Naive thymus-derived CD4-positive, alpha-beta T cell (primary cell): ENCODE data around the gene ZC3H18. TPM values are rescaled to one million over a fixed set of nuclear protein-coding genes. Genes with fewer than 3 reads are reported as not detected.

ENCODE experiments used
- ATAC-seq: fragments of 150-1000 bp; cut with Tn5 transposase; 2 replicates; pipeline ENCODE4 v1.10.0; 2021; ENCODE audit warnings: mild to moderate bottlenecking, moderate library complexity
- CTCF ChIA-PET: fragments of 350-600 bp; sonication (Branson Sonifier 250); formaldehyde crosslinking; loops from one replicate; lab custom pipeline; 2021; ENCODE audit warnings: antibody characterized with exemption; lab: Charles Lee
- POLR2A ChIA-PET: fragments of 350-600 bp; sonication (Branson Sonifier 250); formaldehyde crosslinking; loops from one replicate; lab custom pipeline; 2021; ENCODE audit warnings: antibody characterized with exemption, inconsistent platforms; lab: Charles Lee
- DNase-seq, 9 donors: peaks; one replicate each; pipeline versions ENCODE4 v3.0.0 to v3.0.0-alpha.2; 2020 to 2022; ENCODE audit warnings: mixed read lengths in 1 of 9
- H3K27ac ChIP-seq: one replicate; pipeline ENCODE4 v1.7.0; 2013; ENCODE audit warnings: mild to moderate bottlenecking, low read depth, low read length, moderate library complexity
- H3K27me3 ChIP-seq, 2 donors: one replicate each; pipeline ENCODE4 v1.7.0; 2013; ENCODE audit warnings: low read length in 2 of 2, mild to moderate bottlenecking in 2 of 2, moderate library complexity in 2 of 2; ENCODE audit not compliant: control insufficient read depth in 2 of 2, insufficient read depth in 2 of 2
- H3K36me3 ChIP-seq, 3 experiments: 1 replicate in 2 of 3; 2 replicates in 1 of 3; pipeline ENCODE4 v1.7.0; 2013; ENCODE audit warnings: low read length in 3 of 3, mild to moderate bottlenecking in 3 of 3, moderate library complexity in 1 of 3; ENCODE audit not compliant: insufficient read depth in 3 of 3, control insufficient read depth in 2 of 3
- H3K4me1 ChIP-seq, 2 donors: one replicate each; pipeline ENCODE4 v1.7.0; 2013; ENCODE audit warnings: low read length in 2 of 2, mild to moderate bottlenecking in 2 of 2, moderate library complexity in 1 of 2; ENCODE audit not compliant: control insufficient read depth in 2 of 2, insufficient read depth in 2 of 2
- H3K4me3 ChIP-seq: 2 replicates; pipeline ENCODE4 v1.7.0; 2013; ENCODE audit warnings: mild to moderate bottlenecking, low read length
- H3K9me3 ChIP-seq, 3 experiments: 1 replicate in 2 of 3; 2 replicates in 1 of 3; pipeline ENCODE4 v1.7.0; 2013; ENCODE audit warnings: low read length in 3 of 3; ENCODE audit not compliant: control insufficient read depth in 2 of 3
- H3K27ac Mint-ChIP-seq, 9 donors: one replicate each; pipeline ENCODE4 v1.8.0; 2020 to 2022; ENCODE audit warnings: mixed read lengths in 9 of 9, mild to moderate bottlenecking in 8 of 9, moderate library complexity in 5 of 9, inconsistent platforms in 2 of 9
- H3K27me3 Mint-ChIP-seq, 5 donors: one replicate each; pipeline ENCODE4 v1.8.0; 2021 to 2022; ENCODE audit warnings: mixed read lengths in 5 of 5, mild to moderate bottlenecking in 1 of 5
- H3K36me3 Mint-ChIP-seq, 5 donors: one replicate each; pipeline ENCODE4 v1.8.0; 2020 to 2022; ENCODE audit warnings: mixed read lengths in 5 of 5, mild to moderate bottlenecking in 3 of 5, inconsistent platforms in 1 of 5
- H3K4me1 Mint-ChIP-seq, 7 donors: one replicate each; pipeline ENCODE4 v1.8.0; 2020 to 2022; ENCODE audit warnings: mixed read lengths in 7 of 7, mild to moderate bottlenecking in 3 of 7, inconsistent platforms in 1 of 7
- H3K4me3 Mint-ChIP-seq, 10 donors: one replicate each; pipeline ENCODE4 v1.8.0; 2020 to 2022; ENCODE audit warnings: mild to moderate bottlenecking in 10 of 10, mixed read lengths in 10 of 10, moderate library complexity in 6 of 10, inconsistent platforms in 2 of 10
- H3K9me3 Mint-ChIP-seq, 11 donors: one replicate each; pipeline ENCODE4 v1.8.0; 2020 to 2022; ENCODE audit warnings: mixed read lengths in 11 of 11, mild to moderate bottlenecking in 4 of 11, inconsistent platforms in 1 of 11, moderate library complexity in 1 of 11
- intact Hi-C, 2 donors: fragments of 100-400 bp; cut with micrococcal nuclease; formaldehyde crosslinking; loops; one replicate each; pipeline ENCODE4 v1.15.1; 2023
- polyA plus RNA-seq, 2 donors: library from polyadenylated mRNA; unstranded; fragments of 300-500 nt; fragmentation: Illumina TruSeq; gene quantifications; one replicate each; pipeline ENCODE4 v1.2.3, GENCODE V29; 2021
- total RNA-seq, 6 experiments: library from RNA in 5 of 6; stranded (reverse) in 5 of 6; gene quantifications; 1 replicate in 5 of 6; 2 replicates in 1 of 6; pipeline ENCODE4 v1.2.3 and lab custom pipeline; 2021 to 2026

ZC3H18 gene
- total and polyA plus RNA-seq, 7 experiments from 2014 or later = 11.0 to 97.8 (median 78.2) TPM

- H3K27ac ChIP-seq = no peak overlapping the region
- ATAC-seq (no peak), DNase-seq (no peak)
- H3K36me3 ChIP-seq = no peaks in the 10 kb centered on the region
- ChIA-PET POLR2A (no interaction called here), CTCF (no interaction called here)
- Mint-ChIP-seq H3K27ac (peak overlapping the region in 1 of 9 donors; percentile 21), H3K27me3 (no peaks in the 10 kb centered on the region), H3K9me3 (peaks cover 0 to 2% (median 0%) of the 10 kb centered on the region in 11 donors), H3K4me3 (peak overlapping the region in 2 of 10 donors; percentile 25 to 54), H3K4me1 (peaks cover 9 to 16% (median 13%) of the 10 kb centered on the region in 7 donors), H3K36me3 (peaks cover 0 to 2% (median 0%) of the 10 kb centered on the region in 5 donors)
- no peaks in the 10 kb centered on the region for H3K9me3 ChIP-seq
- intact Hi-C loops = loop anchor here (10.0 kb wide), 1 partner anchor 577 kb away; the partner anchor contains the start of gene BANP (in 2 of the 2)
- H3K4me1 ChIP-seq = peaks cover 0 to 9% of the 10 kb centered on the region in 2 donors
- H3K4me3 ChIP-seq = no peak overlapping the region
- H3K27me3 ChIP-seq = no peaks in the 10 kb centered on the region
Observed at GRCh38 chr16:88531931-88532433, 38.2 kb upstream of the ZC3H18 start.

DNA sequence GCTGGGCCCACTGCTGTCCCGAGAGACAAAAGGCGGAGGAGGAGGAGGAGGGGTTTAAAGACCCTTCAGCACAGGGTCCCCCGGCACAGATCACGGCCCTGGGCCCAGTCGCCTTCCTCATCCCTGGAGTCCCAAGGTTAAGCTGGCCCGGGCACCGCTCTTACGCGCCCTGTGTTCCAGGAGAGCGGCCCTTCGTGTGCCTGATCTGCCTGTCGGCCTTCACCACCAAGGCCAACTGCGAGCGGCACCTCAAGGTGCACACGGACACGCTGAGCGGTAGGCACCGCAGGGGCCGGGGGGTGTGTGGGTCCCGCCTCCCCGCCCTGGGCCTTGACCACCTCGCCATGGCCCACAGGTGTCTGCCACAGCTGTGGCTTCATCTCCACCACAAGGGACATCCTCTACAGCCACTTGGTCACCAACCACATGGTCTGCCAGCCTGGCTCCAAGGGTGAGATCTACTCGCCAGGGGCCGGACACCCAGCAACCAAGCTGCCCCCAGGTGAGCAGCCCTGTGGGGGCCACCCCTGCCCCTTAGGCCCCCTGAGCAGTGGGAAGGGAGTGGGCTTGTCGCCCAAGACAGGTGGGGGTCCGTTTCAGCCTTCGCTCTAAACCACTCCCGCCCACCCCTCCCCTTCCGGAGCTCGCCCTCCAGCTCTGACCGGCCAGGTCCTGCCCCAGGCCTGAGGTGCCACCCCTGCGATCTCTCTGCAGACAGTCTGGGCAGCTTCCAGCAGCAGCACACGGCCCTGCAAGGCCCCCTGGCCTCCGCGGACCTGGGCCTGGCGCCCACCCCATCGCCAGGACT is 37.6 kb upstream of the ZC3H18 start:
- ATAC-seq (no peak), DNase-seq (no peak)
- no peak overlapping the region for H3K4me3 ChIP-seq
- no peak overlapping the region for H3K27ac ChIP-seq
- POLR2A ChIA-PET = no interaction called here
- CTCF ChIA-PET = no interaction called here
- H3K36me3 ChIP-seq = no peaks in the 10 kb centered on the region
- Mint-ChIP-seq H3K36me3 (peaks cover 0 to 2% (median 0%) of the 10 kb centered on the region in 5 donors), H3K4me3 (peak overlapping the region in 2 of 10 donors; percentile 25 to 54), H3K9me3 (peaks cover 0 to 2% (median 0%) of the 10 kb centered on the region in 11 donors), H3K27me3 (no peaks in the 10 kb centered on the region), H3K27ac (no peak overlapping the region), H3K4me1 (peaks cover 9 to 16% (median 13%) of the 10 kb centered on the region in 7 donors)
- no peaks in the 10 kb centered on the region for H3K27me3 ChIP-seq
- H3K4me1 ChIP-seq = peaks cover 0 to 9% of the 10 kb centered on the region in 2 donors
- H3K9me3 ChIP-seq = no peaks in the 10 kb centered on the region
- intact Hi-C loops = loop anchor here (10.0 kb wide), 1 partner anchor 578 kb away; the partner anchor contains the start of gene BANP (in 2 of the 2)

- intact Hi-C loops = loop anchor here (10.0 kb wide), 1 partner anchor 579 kb away; the partner anchor contains the start of gene BANP (in 2 of the 2)
- ATAC-seq (no peak), DNase-seq (no peak)
- Mint-ChIP-seq H3K9me3 (peaks cover 0 to 2% (median 0%) of the 10 kb centered on the region in 11 donors), H3K27me3 (peaks cover 0 to 3% (median 0%) of the 10 kb centered on the region in 5 donors), H3K36me3 (peaks cover 0 to 2% (median 0%) of the 10 kb centered on the region in 5 donors), H3K27ac (no peak overlapping the region), H3K4me3 (no peak overlapping the region), H3K4me1 (peaks cover 9 to 16% (median 13%) of the 10 kb centered on the region in 7 donors)
- Histone ChIP-seq H3K36me3 (no peaks in the 10 kb centered on the region), H3K27ac (no peak overlapping the region), H3K4me1 (peaks cover 0 to 9% of the 10 kb centered on the region in 2 donors), H3K9me3 (no peaks in the 10 kb centered on the region), H3K4me3 (no peak overlapping the region), H3K27me3 (no peaks in the 10 kb centered on the region)
- POLR2A ChIA-PET = no interaction called here
- CTCF ChIA-PET = no interaction called here
Observed at GRCh38 chr16:88533381-88533917, 36.8 kb upstream of the ZC3H18 start.

DNA sequence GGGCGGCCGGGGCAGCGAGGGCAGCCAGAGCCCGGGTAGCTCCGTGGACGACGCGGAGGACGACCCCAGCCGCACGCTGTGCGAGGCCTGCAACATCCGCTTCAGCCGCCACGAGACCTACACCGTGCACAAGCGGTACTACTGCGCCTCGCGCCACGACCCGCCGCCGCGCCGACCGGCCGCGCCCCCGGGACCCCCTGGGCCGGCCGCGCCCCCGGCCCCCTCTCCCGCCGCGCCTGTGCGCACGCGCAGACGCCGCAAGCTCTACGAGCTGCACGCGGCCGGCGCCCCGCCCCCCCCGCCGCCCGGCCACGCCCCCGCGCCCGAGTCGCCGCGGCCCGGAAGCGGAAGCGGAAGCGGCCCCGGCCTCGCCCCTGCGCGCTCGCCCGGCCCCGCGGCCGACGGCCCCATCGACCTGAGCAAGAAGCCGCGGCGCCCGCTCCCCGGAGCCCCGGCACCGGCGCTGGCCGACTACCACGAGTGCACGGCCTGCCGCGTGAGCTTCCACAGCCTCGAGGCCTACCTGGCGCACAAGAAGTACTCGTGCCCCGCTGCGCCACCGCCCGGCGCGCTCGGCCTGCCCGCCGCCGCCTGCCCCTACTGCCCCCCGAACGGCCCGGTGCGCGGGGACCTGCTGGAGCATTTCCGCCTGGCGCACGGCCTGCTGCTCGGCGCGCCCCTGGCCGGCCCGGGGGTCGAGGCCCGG is 36.1 kb upstream of the ZC3H18 start:
- Histone ChIP-seq H3K4me3 (peak overlapping the region; percentile 30), H3K9me3 (no peaks in the 10 kb centered on the region), H3K36me3 (no peaks in the 10 kb centered on the region), H3K27me3 (no peaks in the 10 kb centered on the region), H3K27ac (peak overlapping the region; percentile 80), H3K4me1 (peaks cover 0 to 9% of the 10 kb centered on the region in 2 donors)
- ATAC-seq = peak; percentile 89
- Mint-ChIP-seq H3K9me3 (peaks cover 0 to 2% (median 0%) of the 10 kb centered on the region in 11 donors), H3K4me1 (peaks cover 9 to 16% (median 13%) of the 10 kb centered on the region in 7 donors), H3K4me3 (peak overlapping the region in 5 of 10 donors; percentile 23 to 84 (median 49)), H3K36me3 (peaks cover 0 to 2% (median 0%) of the 10 kb centered on the region in 5 donors), H3K27ac (no peak overlapping the region), H3K27me3 (peaks cover 0 to 7% (median 0%) of the 10 kb centered on the region in 5 donors)
- CTCF ChIA-PET = no interaction called here
- POLR2A ChIA-PET = no interaction called here
- intact Hi-C loops = loop anchor here (1.0 to 10.0 kb wide), 5 partner anchors 36 to 579 kb away; partner anchors contain the start of genes BANP (in 2 of the 2), ZC3H18 (in 2 of the 2) and MVD (in 1 of the 2)
- DNase-seq = peak; percentile 45 to 87 (median 77)

GRCh38 chr16:88534638-88535190 is 35.5 kb upstream of the ZC3H18 start:
- H3K9me3 Mint-ChIP-seq = peaks cover 0 to 2% (median 0%) of the 10 kb centered on the region in 11 donors
- peaks cover 0 to 2% (median 0%) of the 10 kb centered on the region in 5 donors for H3K36me3 Mint-ChIP-seq
- Histone ChIP-seq H3K27me3 (no peaks in the 10 kb centered on the region), H3K4me1 (peaks cover 0 to 9% of the 10 kb centered on the region in 2 donors), H3K36me3 (no peaks in the 10 kb centered on the region), H3K9me3 (no peaks in the 10 kb centered on the region), H3K4me3 (peak overlapping the region; percentile 33), H3K27ac (peak overlapping the region; percentile 80)
- ChIA-PET POLR2A (interaction anchor here (1.0 kb wide), 1 partner anchor 80 kb away, joined by 3 read pairs; no protein-coding TSS in a partner anchor), CTCF (no interaction called here)
- peak overlapping the region; percentile 44 to 87 (median 83) for H3K4me3 Mint-ChIP-seq
- peaks cover 0 to 9% (median 0%) of the 10 kb centered on the region in 5 donors for H3K27me3 Mint-ChIP-seq
- intact Hi-C loops = loop anchor here (1.0 to 10.0 kb wide), 5 partner anchors 36 to 580 kb away; partner anchors contain the start of genes BANP (in 2 of the 2), ZC3H18 (in 2 of the 2) and MVD (in 1 of the 2)
- ATAC-seq (peak; percentile 31), DNase-seq (peak in 5 of 9 donors; percentile 17 to 44 (median 23))
- peaks cover 9 to 16% (median 13%) of the 10 kb centered on the region in 7 donors for H3K4me1 Mint-ChIP-seq
- peak overlapping the region in 8 of 9 donors; percentile 53 to 85 (median 74) for H3K27ac Mint-ChIP-seq
